GM18519 (cell line): ENCODE data around the gene NBEA.
"Not testable (repeated sequence)": the region's sequence is repeated elsewhere in the genome, so short reads cannot be mapped to it uniquely, and the experiment has no call there.

Experiments
- ATAC-seq: cut with Tn5 transposase; IDR thresholded peaks from one replicate; pipeline ENCODE4 v1.9.1; 2021; ENCODE audit warnings: mild to moderate bottlenecking, moderate library complexity; ENCODE audit not compliant: unreplicated experiment, low FRiP score

The NBEA gene

DNA sequence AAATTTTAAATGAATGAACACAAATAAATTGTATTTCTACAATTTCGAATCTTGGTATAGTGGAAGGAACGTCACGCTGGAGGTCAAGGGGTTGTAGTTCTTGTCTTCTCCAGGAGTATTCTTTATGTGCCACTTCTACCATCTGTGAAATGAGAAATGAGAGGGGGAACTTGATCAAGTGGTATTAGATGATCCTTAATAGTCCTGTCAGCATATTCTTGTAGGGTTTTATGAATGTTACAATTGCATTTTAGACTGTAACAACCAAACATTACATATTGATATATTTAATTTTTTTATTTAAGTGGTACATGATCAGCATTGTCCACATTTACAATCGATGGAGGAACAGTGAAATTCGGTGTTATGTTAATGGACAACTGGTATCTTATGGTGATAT, 113.6 kb downstream of the NBEA start:
- no peak for ATAC-seq

DNA sequence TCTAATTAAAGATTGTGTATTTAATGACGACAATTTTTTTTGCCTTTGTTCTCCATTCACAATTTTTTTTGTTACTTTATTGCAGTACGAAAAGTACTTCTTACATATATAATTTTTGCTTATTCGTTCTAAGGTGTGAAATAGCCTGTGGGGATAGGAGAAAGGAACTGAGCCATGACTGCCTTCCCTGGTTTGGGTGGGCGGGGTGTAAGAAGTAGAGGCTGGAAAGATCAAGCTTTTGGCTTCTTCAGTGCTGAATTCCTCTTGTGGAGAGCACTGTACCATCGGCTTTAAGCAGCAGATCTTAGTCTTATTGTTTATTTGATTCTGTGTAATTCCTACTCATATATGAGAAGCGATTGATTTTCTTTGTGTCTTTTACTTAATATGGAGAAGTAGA, 115.8 kb downstream of the NBEA start:
- no peak for ATAC-seq

DNA sequence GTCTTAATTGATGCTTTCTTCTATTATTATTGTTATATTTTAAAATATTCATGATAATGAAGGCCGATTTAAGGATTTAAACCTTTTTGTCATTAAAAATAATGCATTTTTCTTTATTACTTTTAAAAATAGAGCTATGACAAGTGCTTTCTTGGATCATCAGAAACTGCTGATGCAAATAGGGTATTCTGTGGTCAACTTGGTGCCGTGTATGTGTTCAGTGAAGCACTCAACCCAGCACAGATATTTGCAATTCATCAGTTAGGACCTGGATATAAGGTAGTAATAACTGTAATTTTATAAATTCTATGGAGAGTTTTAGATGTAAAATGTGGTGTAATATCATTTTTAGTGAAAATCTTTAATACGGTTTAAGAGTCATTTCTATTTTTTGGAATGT, 116.5 kb downstream of the NBEA start:
- ATAC-seq, result peak; percentile 98

DNA sequence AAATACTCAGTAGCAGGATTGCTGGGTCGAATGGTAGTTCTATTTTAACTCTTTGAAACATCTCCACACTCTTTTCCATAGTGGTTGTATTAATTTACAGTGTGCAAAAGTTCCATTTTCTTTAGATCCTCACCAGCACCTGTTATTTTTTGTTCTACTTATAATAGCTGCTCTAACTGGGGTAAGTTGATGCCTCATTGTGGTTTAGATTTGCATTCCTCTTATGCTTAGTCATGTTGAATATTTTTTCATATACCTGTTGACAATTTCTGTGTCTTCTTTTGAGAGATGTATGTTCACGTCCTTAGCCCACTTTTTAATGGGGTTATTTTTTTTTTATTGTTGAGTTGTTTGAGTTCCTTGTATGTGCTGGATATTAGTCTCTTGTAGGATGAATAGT, 144.6 kb downstream of the NBEA start:
- ATAC-seq, result no peak

DNA sequence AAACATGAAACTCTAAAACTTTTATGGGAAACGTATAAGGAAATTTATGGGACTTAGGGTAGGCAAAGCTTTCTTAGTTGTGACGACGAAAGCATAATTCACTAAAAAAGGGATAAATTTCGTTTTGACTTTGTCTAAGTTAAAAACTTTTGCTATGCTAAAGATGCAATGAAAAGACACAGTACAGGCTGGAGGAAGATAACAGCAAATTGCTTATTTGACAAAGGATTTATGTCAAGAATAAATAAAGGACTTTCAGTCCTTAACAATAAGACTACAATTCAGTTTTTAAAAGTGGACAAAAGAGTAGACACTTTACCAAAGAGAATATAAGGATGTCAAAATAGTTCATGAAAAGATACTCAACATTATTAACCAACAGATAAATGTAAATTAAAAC, 150.2 kb downstream of the NBEA start:
- no peak for ATAC-seq

DNA sequence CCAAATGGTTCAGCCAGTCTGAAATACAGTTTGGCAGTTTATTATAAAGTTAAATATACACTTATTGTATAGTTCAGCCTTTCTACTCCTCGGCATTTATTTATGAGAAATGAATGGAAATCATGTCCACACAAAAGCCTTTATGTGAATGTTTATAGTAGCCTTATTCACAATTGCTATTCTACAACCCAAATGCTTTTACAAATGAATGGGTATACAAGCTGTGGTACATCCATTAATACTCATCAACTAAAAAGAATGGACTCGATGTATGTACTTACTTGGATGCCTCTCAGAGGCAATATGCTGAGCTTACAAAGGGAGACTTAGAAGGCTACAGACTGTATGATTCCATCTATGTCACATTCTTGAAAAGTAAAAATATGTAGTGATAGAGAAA, 150.7 kb downstream of the NBEA start:
- no peak for ATAC-seq

DNA sequence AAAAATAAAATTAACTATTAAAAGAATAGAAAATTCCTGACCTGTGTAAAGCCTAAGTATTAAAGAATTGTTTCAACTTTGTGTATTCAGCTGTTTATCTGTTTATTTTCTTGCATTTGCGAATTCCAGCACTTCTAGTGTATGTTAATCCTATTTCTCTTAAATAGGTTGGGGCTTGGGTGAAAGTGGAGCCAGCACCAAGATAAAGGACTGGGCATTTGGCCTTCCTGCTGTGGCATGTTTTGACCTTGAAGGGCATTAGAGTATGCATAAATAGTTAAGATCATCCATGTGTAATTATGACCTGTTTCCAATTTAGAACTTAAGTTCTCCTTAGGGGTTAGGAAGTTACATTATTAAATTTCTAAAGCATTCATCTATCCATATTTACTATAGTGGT, 151.3 kb downstream of the NBEA start:
- no peak for ATAC-seq

DNA sequence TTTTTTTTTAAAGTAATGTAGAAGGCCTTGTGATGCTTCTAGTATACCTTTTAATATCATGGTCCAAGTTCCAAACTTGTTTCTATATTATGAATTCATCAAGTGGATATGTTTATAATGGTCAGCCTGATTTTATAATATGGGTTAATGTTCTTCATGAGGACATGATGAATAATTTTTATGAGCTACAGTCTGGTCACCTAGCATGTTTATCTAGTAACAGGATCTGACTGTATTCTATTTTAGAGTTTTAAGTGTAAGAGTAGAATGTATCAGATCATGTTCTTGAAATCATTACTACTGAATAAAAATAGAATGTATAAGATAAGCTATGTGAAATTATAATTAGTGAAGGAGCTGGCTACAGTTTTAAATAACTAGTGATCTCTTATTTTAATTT, 164.7 kb downstream of the NBEA start:
- not testable (repeated sequence) for ATAC-seq

DNA sequence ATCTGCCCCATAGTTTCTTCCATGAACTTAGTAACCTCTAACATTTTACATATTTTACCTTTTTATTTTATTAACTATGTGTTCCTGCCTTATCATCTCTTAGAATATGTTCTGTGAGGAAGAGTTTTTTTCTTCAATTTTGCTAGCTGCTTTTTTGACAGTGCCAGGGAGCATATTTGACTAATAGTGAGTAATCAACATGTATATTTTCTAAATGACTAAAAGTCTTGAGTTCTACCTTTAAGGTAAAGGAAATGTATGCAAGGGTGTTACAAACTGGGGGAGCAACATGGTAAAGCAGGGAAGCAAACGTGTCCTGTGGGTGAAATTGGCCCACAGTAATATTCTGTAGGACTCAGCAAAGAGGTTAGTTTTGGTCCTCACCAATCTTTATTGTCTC, 165.5 kb downstream of the NBEA start:
- ATAC-seq, result no peak

DNA sequence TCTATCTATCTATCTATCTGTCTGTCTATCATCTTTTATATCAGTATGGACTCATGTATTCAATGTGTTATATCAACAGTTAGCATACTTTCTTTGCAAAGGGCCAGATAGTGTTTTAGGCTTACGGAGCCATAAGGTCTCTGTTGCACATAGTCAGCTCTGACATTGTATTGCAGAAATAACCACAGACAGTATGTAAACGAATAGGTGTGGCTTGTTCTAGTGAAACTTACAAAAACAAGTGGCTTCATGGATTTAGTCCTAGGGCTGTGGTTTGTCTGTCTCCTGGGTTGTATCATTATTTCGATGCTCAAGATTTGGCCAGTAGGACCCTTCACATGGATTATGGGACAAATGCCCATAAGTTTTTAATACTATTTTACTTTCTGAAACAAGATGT, 171.5 kb downstream of the NBEA start:
- not testable (repeated sequence) for ATAC-seq

DNA sequence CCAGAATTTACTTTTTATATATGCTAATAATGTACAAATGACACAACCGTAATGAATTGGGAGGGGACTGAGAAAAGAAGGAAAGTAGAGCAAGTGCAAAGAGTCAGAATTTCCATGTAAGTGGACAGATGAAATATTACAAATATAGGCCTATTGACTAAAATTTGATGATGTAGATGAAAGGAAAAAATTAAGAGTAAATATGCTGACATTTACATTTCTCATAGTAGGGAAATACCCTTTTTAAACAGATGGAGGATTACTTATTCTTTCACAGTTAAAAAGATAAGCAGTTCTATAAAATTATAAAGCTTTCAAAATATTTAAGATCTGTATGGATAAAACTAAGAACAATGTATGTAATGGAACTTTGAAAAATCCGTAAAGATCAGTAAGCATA, 185.4 kb downstream of the NBEA start:
- ATAC-seq, result no peak

DNA sequence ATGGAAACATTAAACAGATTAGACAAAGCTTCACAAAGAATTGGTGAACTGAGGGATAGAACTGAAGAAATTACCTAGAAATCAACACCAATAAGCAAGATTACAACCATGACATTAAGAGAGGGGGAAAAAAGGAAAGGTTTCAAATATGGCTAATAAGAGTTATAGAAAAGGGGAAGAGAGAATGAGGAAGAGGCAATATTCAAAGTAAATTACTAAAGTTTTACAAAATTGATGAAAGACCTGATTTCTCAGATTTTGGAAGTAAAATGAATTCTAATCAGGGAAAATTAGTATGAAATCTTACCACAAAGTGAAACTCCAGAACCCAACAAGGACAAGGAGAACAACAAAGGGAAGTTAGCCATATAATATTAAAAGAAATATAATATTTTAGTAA, 187.4 kb downstream of the NBEA start:
- ATAC-seq, result no peak

DNA sequence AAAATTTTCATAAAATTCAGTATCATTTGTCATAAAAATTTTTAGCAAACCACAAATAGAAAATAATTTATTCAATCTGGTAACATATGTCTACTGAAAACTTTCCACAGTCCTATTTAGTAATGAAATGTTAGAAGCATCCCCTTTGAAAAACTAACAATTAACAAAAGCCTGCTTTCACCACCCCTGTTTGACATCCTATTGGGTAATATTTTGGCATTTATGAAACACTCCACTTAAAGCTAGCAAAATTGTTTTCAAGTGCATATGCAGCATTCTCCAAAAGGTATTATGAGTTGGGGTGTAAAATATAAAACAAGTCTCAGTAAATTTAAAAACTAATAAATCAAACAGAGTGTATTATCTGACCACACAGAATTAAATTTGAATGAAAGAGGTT, 189.4 kb downstream of the NBEA start:
- ATAC-seq, result no peak

DNA sequence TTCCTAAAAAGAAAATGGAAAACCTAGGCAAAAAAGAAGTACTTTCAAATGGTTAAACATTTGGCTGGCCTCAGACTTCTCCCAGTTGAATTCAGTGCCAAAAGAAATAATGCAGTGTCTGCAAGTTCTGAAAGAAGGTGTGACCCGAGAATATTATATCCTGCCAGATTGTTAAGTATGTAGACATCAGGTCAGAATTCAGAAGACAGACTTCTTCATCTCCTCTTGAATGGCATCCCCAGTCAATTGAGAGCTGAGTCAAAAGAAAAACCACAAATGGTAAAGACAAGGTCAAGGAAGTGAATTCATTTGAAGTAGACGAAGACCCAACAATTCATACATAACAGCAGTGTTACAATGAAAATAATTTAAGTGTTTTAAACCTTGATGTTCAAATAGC, 194.5 kb downstream of the NBEA start:
- no peak for ATAC-seq

DNA sequence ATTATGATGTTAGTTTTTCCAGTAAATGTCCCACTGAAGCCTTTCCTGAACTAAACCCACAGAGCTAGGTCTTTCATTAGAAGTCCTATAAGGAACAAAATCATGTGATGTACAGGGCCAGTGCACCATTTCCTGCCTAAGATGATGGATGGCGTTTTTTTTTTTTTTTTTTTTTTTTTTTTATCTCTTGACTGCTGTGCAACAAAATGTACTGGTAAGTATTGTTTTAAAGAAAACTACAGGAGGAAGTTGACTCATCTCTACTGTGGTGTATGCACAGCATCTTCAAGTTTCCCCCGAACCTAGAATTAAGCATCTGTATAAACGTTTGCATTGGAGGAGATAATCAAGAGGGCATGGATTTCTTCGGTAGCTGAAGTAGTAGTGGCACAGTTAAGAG, 197.5 kb downstream of the NBEA start:
- no peak for ATAC-seq

DNA sequence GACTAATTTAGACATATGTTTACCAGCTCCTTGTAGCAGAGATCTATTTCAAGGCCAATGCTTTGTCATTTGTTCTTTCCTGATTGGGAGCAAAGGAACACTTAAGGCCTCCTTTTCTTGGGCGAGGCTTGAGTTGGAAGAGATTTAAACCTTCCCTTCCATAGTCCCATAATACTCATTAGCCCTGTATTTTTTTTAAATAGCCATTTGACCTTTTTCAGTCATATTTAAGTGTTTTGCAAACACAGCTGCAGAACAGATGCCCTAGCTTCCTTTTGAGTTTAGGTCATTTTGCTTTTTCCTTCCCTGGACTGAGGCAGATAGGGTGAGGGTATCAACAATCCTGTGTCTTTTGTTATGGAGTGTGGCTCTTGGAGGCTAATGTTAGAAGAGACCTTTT, 198.3 kb downstream of the NBEA start:
- no peak for ATAC-seq

DNA sequence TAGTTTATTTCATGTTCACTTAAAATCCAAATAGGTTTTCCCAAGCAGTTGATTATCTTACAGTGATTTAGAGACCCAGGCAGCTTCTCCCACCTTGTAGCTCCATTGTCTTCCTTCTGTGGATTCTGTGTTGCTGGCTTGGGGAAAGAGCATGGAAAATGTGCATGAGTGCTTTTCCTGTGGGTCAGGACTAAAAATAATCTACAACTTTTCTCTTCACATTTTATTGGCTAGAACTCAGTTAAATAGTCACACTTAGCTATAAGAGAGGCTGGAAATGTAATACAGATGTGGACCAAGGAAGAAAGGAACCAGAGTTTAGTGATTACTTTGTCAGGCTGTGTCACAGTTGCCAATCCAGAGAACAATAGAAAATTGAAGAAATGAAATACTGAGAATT, 198.8 kb downstream of the NBEA start:
- no peak for ATAC-seq

DNA sequence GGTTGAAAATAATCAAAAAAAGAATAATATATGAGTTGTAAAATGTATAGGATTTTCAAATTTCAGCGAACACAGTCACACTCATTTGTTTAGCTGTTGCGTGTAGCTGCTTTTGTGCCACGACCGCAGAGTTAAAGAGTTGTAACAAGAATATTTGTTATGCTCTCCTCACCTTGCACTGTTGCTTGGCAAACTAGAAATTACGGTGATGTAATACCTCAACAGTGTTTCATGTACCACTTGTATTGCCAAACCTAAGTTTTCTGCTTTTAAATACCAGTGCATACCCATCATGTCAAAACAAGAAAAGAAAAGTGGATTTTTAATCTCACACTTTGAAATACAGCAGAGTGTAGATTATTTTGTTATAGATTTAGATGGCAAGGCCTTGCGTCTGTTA, 201.1 kb downstream of the NBEA start:
- ATAC-seq, result no peak

DNA sequence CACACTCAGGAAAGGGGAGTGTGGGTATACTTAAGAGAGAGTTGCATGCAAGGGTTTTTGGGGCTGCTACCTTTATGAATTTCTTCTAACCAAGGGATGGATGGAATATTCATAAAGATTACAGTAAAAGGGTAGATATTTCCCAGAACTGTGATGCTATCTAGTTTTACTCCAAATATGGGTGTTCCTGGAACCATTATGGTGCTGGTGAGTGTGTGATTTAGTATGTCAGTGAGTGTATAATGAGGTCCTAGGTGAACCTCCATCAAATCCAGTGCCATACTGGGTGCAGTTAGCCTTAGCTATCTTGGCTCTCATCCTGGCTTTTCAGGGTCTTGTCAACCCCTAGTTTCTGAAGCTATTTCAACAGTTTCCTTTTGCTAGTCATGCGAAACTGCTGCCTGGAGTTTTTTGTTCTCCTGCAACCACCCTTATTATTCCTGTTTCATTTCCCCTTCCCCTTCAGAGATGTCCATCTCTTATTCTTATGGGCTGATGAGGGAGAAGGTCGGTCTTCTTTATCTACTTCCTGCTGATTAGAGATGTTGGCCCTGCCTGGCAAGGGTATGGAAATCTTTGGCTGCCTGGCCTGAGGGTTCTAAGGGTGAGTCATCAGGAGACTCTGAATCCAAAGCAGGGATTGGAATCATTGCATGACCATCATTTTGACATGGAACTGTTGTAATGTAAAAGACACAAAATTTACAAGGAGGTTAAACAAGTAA, 202.3 kb downstream of the NBEA start:
- ATAC-seq, result no peak

DNA sequence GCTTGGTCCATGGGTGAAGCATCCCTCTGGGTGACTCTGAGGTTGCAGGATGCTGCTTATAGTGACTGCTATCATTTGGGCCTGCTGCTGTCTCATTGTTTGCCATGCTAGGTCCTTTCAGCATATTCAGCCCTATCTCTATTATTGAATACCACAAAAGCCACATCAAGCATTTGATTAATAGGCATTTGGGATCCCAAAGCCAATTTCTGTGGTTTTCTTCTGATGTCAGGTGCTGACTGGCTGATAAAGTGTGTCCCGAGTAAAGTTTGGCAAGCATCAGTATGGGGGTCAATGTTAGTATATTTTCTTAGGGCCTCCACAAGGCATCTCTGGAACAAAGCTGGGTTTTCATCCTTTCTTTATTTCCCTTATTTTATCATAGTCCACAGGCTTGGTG, 204.6 kb downstream of the NBEA start:
- no peak for ATAC-seq

DNA sequence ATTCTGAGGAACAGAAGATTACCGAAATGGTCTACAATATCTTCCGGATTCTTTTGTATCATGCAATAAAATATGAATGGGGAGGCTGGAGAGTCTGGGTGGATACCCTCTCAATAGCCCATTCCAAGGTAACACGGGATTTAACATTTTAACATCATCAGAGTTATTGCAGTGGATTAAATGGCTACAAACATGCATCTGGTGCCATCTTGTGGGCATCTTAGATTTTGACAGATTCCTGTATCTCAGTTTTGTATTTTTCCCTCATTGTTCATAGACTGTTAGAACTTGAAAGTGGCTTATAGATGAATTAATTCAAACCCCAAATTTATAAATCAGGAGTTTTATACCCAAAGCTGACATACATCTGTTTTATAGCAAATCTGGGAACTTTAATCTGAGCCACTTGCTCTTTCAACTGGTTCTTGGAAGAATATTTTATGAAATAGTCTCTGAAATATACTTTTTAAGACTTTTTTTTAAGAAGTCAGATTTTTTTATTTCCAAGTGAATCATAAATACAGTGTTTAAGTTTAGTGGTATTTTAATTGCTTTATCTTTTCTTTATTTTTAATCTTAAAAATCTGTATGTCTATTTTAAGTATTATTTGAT, 215.2 kb downstream of the NBEA start:
- ATAC-seq, result peak; percentile 64

DNA sequence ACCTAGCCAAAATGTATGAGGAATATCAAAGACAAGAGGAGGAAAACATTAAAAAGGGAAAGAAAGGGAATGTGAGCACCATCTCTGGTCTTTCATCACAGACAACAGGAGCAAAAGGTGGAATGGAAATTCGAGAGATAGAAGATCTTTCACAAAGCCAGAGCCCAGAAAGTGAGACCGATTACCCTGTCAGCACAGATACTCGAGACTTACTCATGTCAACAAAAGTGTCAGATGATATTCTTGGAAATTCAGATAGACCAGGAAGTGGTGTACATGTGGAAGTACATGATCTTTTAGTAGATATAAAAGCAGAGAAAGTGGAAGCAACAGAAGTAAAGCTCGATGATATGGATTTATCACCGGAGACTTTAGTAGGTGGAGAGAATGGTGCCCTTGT, 217.0 kb downstream of the NBEA start:
- ATAC-seq, result no peak

DNA sequence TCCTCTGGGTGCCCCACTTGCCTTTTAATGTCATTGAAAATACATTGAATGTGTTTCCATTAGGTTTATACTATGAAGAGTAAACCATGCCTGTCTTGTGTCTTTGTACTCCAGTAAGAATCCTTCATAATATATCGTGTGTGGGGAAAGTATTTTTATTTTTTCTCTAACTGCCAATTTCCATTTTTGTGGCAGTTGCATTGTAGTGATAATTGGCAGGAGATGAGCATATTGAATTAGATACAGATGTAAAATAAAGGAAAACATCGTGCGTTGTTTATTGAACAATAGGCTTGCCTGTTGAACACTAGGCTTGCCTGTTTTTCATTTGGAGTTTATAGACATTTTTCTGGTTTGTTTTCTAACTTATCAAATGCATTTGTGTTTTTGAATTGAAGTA, 218.8 kb downstream of the NBEA start:
- ATAC-seq, result no peak
